Esophagus muscularis mucosa (tissue), 3 donors: ENCODE results near the gene HS3ST4.

Source experiments
- EP300 ChIP-seq: sonication (generic); formaldehyde crosslinking; IDR thresholded peaks from one replicate; pipeline ENCODE4 v1.6.1; 2017; ENCODE audit warnings: antibody characterized with exemption
- POLR2A ChIP-seq: fragments of 450-650 bp; IDR thresholded peaks from one replicate; pipeline ENCODE4 v1.6.1; 2017; ENCODE audit warnings: antibody characterized with exemption, moderate library complexity, mild to moderate bottlenecking, low read depth
- POLR2AphosphoS5 ChIP-seq, 2 donors: sonication (generic); formaldehyde crosslinking; IDR thresholded peaks; one replicate each; pipeline ENCODE4 v1.6.1; 2017; ENCODE audit warnings: antibody characterized with exemption in 2 of 2

DNA sequence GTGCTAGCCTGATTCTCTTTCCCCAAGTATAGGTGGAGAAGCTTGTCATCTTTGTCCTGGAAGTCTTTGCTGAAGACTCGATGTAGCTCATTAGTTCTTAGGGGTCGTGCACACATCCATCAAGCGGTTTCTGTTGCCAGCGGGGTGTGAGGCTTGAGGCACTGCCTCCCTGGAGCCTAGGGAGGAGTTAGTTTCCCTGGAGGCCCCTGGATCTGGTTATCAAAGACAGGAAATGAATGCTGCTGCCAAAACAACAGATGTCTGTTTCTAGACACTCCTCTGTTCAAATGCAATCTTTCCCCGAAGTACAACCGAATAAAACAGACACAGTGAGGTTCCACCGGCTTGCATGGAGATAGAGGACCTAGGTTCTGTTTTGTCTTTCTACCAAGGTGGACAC, 17.5 kb downstream of the HS3ST4 start:
- TF ChIP-seq EP300 (no peak), POLR2A (no peak), POLR2AphosphoS5 (IDR thresholded peaks at IDR 0.05) (no peak)
